Neural cell (in vitro differentiated cells): ENCODE data around the gene CLTC. TPM values are rescaled to one million over a fixed set of nuclear protein-coding genes. Genes with fewer than 3 reads are reported as not detected.

Source experiments
- H2AFZ ChIP-seq: fragments of 200-600, 300-800 bp; sonication (generic), shearing (Covaris generic); 2 replicates; pipeline ENCODE4 v1.6.0; 2014; ENCODE audit warnings: low read depth, mild to moderate bottlenecking, antibody characterized with exemption, low read length, moderate library complexity
- H3F3A ChIP-seq: fragments of 200-600 bp; shearing (Covaris generic); 2 replicates; pipeline ENCODE4 v1.6.1; 2016; ENCODE audit warnings: mild to moderate bottlenecking, moderate library complexity, mixed read lengths, antibody characterized with exemption, low read length; ENCODE audit not compliant: insufficient read depth, poor library complexity, severe bottlenecking
- H3K27ac ChIP-seq: fragments of 200-600, 300-800 bp; sonication (generic), shearing (Covaris generic); 2 replicates; pipeline ENCODE4 v1.5.1; 2014; ENCODE audit warnings: mild to moderate bottlenecking, low read length, moderate library complexity
- H3K27me3 ChIP-seq: fragments of 300-800, 200-600 bp; sonication (generic), shearing (Covaris generic); 2 replicates; pipeline ENCODE4 v1.6.0; 2014; ENCODE audit warnings: mild to moderate bottlenecking, low read depth, low read length, moderate library complexity; ENCODE audit not compliant: insufficient read depth
- H3K36me3 ChIP-seq: fragments of 300-800, 200-600 bp; sonication (generic), shearing (Covaris generic); 2 replicates; pipeline ENCODE4 v1.5.1; 2014; ENCODE audit warnings: mild to moderate bottlenecking, antibody characterized with exemption, low read length, moderate library complexity; ENCODE audit not compliant: insufficient read depth
- H3K4me2 ChIP-seq: fragments of 300-800, 200-600 bp; sonication (generic), shearing (Covaris generic); 2 replicates; pipeline ENCODE4 v1.6.0; 2014; ENCODE audit warnings: mild to moderate bottlenecking, low read length
- H3K4me3 ChIP-seq: fragments of 300-800, 200-600 bp; sonication (generic), shearing (Covaris generic); 2 replicates; pipeline ENCODE4 v1.5.1; 2014; ENCODE audit warnings: mild to moderate bottlenecking, low read length, moderate library complexity
- H3K79me2 ChIP-seq: fragments of 200-600 bp; shearing (Covaris generic); replicated peaks from 2 replicates; pipeline ENCODE4 v1.6.0; 2014; ENCODE audit warnings: mild to moderate bottlenecking, low read length, moderate library complexity; ENCODE audit not compliant: insufficient read depth
- H3K9ac ChIP-seq: fragments of 300-800, 200-600 bp; sonication (generic), shearing (Covaris generic); 2 replicates; pipeline ENCODE4 v1.6.1; 2016; ENCODE audit warnings: mild to moderate bottlenecking, low read length, mixed read lengths
- H3K9me2 ChIP-seq: fragments of 200-600 bp; shearing (Covaris generic); 2 replicates; pipeline ENCODE4 v1.6.1; 2016; ENCODE audit warnings: mild to moderate bottlenecking, low read length, mixed read lengths; ENCODE audit not compliant: insufficient read depth
- H3K9me3 ChIP-seq: fragments of 200-600, 300-800 bp; sonication (generic), shearing (Covaris generic); 2 replicates; pipeline ENCODE4 v1.6.1; 2016; ENCODE audit warnings: mild to moderate bottlenecking, mixed run types, low read length, moderate library complexity, mixed read lengths
- H4K20me1 ChIP-seq: fragments of 200-600 bp; shearing (Covaris generic); 2 replicates; pipeline ENCODE4 v1.6.1; 2016; ENCODE audit warnings: mild to moderate bottlenecking, mixed run types; ENCODE audit not compliant: insufficient read depth
- CTCF ChIP-seq: fragments of 450-650 bp; IDR thresholded peaks from 2 replicates; pipeline ENCODE4 v1.5.1; 2014; ENCODE audit warnings: antibody characterized with exemption, mild to moderate bottlenecking, moderate library complexity; ENCODE audit not compliant: poor library complexity, severe bottlenecking
- EP300 ChIP-seq: fragments of 450-650 bp; conservative IDR thresholded peaks from 2 replicates; pipeline ENCODE4 v1.6.1; 2014; ENCODE audit warnings: antibody characterized with exemption, mild to moderate bottlenecking, moderate library complexity; ENCODE audit not compliant: poor library complexity, severe bottlenecking
- EZH2 ChIP-seq: fragments of 200-600, 300-800 bp; shearing (Covaris generic), sonication (generic); IDR thresholded peaks from 2 replicates; pipeline ENCODE4 v1.6.1; 2014; ENCODE audit warnings: antibody characterized with exemption, low read length, borderline replicate concordance, mild to moderate bottlenecking; ENCODE audit not compliant: insufficient read depth, poor library complexity, severe bottlenecking
- MXI1 ChIP-seq: fragments of 450-650 bp; conservative IDR thresholded peaks from 2 replicates; pipeline ENCODE4 v1.6.1; 2014; ENCODE audit warnings: antibody characterized with exemption, mild to moderate bottlenecking; ENCODE audit not compliant: poor library complexity, severe bottlenecking
- POLR2AphosphoS5 ChIP-seq: IDR thresholded peaks from 2 replicates; pipeline ENCODE4 v1.6.1; 2012
- RAD21 ChIP-seq: fragments of 450-650 bp; conservative IDR thresholded peaks from 2 replicates; pipeline ENCODE4 v1.6.1; 2014; ENCODE audit warnings: antibody characterized with exemption, mild to moderate bottlenecking, moderate library complexity
- SMC3 ChIP-seq: fragments of 450-650 bp; conservative IDR thresholded peaks from 2 replicates; pipeline ENCODE4 v1.6.1; 2014; ENCODE audit warnings: antibody characterized with exemption, mild to moderate bottlenecking, moderate library complexity; ENCODE audit not compliant: poor library complexity
- TAF1 ChIP-seq: IDR thresholded peaks from 2 replicates; pipeline ENCODE4 v1.6.1; 2012; ENCODE audit warnings: low read depth
- polyA plus RNA-seq: library from polyadenylated mRNA; depleted of rRNA; stranded (reverse); fragments of >200 nt; gene quantifications from 2 replicates; pipeline ENCODE4 v1.2.3, GENCODE V29; 2014
- TF ChIP-seq, protein P1 (sequence below): IDR thresholded peaks from 2 replicates; pipeline ENCODE4 v1.6.1; 2012; ENCODE audit warnings: borderline replicate concordance

Gene CLTC
- polyA plus RNA-seq, 1 donor from 2014 or later = 218 TPM

- no peak for TF ChIP-seq POLR2AphosphoS5
- TF ChIP-seq, protein P1, sequence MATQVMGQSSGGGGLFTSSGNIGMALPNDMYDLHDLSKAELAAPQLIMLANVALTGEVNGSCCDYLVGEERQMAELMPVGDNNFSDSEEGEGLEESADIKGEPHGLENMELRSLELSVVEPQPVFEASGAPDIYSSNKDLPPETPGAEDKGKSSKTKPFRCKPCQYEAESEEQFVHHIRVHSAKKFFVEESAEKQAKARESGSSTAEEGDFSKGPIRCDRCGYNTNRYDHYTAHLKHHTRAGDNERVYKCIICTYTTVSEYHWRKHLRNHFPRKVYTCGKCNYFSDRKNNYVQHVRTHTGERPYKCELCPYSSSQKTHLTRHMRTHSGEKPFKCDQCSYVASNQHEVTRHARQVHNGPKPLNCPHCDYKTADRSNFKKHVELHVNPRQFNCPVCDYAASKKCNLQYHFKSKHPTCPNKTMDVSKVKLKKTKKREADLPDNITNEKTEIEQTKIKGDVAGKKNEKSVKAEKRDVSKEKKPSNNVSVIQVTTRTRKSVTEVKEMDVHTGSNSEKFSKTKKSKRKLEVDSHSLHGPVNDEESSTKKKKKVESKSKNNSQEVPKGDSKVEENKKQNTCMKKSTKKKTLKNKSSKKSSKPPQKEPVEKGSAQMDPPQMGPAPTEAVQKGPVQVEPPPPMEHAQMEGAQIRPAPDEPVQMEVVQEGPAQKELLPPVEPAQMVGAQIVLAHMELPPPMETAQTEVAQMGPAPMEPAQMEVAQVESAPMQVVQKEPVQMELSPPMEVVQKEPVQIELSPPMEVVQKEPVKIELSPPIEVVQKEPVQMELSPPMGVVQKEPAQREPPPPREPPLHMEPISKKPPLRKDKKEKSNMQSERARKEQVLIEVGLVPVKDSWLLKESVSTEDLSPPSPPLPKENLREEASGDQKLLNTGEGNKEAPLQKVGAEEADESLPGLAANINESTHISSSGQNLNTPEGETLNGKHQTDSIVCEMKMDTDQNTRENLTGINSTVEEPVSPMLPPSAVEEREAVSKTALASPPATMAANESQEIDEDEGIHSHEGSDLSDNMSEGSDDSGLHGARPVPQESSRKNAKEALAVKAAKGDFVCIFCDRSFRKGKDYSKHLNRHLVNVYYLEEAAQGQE = no peak
- TF ChIP-seq CTCF = no peak
- TF ChIP-seq EP300 = no peak
- no peak for TF ChIP-seq TAF1
- no peak for TF ChIP-seq SMC3
- TF ChIP-seq EZH2 = no peak
- no peak for TF ChIP-seq RAD21
- TF ChIP-seq MXI1 = no peak
- Histone ChIP-seq H3K9me2 (no peaks in the 10 kb centered on the region), H3K4me3 (no peak overlapping the region), H3K9me3 (no peaks in the 10 kb centered on the region), H3F3A (no peaks in the 10 kb centered on the region), H4K20me1 (no peaks in the 10 kb centered on the region), H3K4me2 (no peak overlapping the region), H3K79me2 (no peaks in the 10 kb centered on the region), H2AFZ (no peak overlapping the region), H3K9ac (no peak overlapping the region), H3K27ac (no peak overlapping the region), H3K27me3 (no peaks in the 10 kb centered on the region), H3K36me3 (peaks cover 9% of the 10 kb centered on the region)
Observed at GRCh38 chr17:59607817-59608403, 11.8 kb upstream of the CLTC start.

- Histone ChIP-seq H3F3A (no peaks in the 10 kb centered on the region), H4K20me1 (no peaks in the 10 kb centered on the region), H3K4me2 (no peak overlapping the region), H3K27me3 (no peaks in the 10 kb centered on the region), H3K27ac (no peak overlapping the region), H2AFZ (no peak overlapping the region), H3K9me2 (no peaks in the 10 kb centered on the region), H3K4me3 (no peak overlapping the region), H3K36me3 (peaks cover 9% of the 10 kb centered on the region), H3K9ac (no peak overlapping the region), H3K79me2 (no peaks in the 10 kb centered on the region), H3K9me3 (no peaks in the 10 kb centered on the region)
- TF ChIP-seq MXI1 (no peak), CTCF (no peak), TAF1 (no peak), POLR2AphosphoS5 (no peak), EZH2 (no peak), RAD21 (no peak), EP300 (no peak), SMC3 (no peak)
- TF ChIP-seq, protein P1 = no peak
Observed at GRCh38 chr17:59611503-59611902, 8.2 kb upstream of the CLTC start.
